Smooth muscle cell (in vitro differentiated cells): ENCODE results near the gene SIN3B. TPM values are rescaled to one million over a fixed set of nuclear protein-coding genes. Genes with fewer than 3 reads are reported as not detected.

Experiments
- DNase-seq: peaks from one replicate; lab custom pipeline; 2025; ENCODE audit not compliant: unreplicated experiment; lab: John Stamatoyannopoulos, UW
- H2AFZ ChIP-seq: fragments of 200-600 bp; sonication (generic); 2 replicates; pipeline ENCODE4 v1.6.0; 2016; ENCODE audit warnings: antibody characterized with exemption, low read depth, mild to moderate bottlenecking
- H3F3A ChIP-seq: fragments of 200-600 bp; sonication (generic); 2 replicates; pipeline ENCODE4 v1.6.0; 2017; ENCODE audit warnings: antibody characterized with exemption, low read depth
- H3K27ac ChIP-seq: fragments of 200-600 bp; sonication (generic); 2 replicates; pipeline ENCODE4 v1.5.1; 2016; ENCODE audit warnings: low read depth, mild to moderate bottlenecking
- H3K27me3 ChIP-seq: fragments of 200-600 bp; sonication (generic); 2 replicates; pipeline ENCODE4 v1.6.1; 2016; ENCODE audit warnings: low read depth, mild to moderate bottlenecking
- H3K36me3 ChIP-seq: fragments of 200-600 bp; sonication (generic); 2 replicates; pipeline ENCODE4 v1.5.1; 2016; ENCODE audit warnings: low read depth
- H3K4me1 ChIP-seq: fragments of 200-600 bp; sonication (generic); 2 replicates; pipeline ENCODE4 v1.5.1; 2016; ENCODE audit warnings: low read depth
- H3K4me2 ChIP-seq: fragments of 200-600 bp; sonication (generic); 2 replicates; pipeline ENCODE4 v1.6.0; 2016; ENCODE audit warnings: mild to moderate bottlenecking
- H3K4me3 ChIP-seq: fragments of 200-600 bp; sonication (generic); 2 replicates; pipeline ENCODE4 v1.5.1; 2016; ENCODE audit warnings: mild to moderate bottlenecking
- H3K79me2 ChIP-seq: fragments of 200-600 bp; sonication (generic); 2 replicates; pipeline ENCODE4 v1.6.0; 2016; ENCODE audit warnings: low read depth, mild to moderate bottlenecking
- H3K9ac ChIP-seq: fragments of 200-600 bp; sonication (generic); 2 replicates; pipeline ENCODE4 v1.6.0; 2016; ENCODE audit warnings: low read depth
- H3K9me3 ChIP-seq: fragments of 200-600 bp; sonication (generic); replicated peaks from 2 replicates; pipeline ENCODE4 v1.5.1; 2016; ENCODE audit warnings: low read depth
- H4K20me1 ChIP-seq: fragments of 200-600 bp; sonication (generic); 2 replicates; pipeline ENCODE4 v1.6.0; 2016; ENCODE audit warnings: low read depth
- WGBS: methylation state at CpG from one replicate; pipeline ENCODE4 v1.1.7; 2016; ENCODE audit warnings: low lambda C conversion rate; 5-methylcytosine and 5-hydroxymethylcytosine counted together
- polyA plus RNA-seq: library from polyadenylated mRNA; unstranded; fragments of >200 nt; fragmentation: Nextera tagmentation; extraction: Ambion mirVana; gene quantifications from 2 replicates; pipeline ENCODE4 v1.2.1, GENCODE V29; 2016
- total RNA-seq: library from RNA; depleted of rRNA; stranded (reverse); fragments of >200 nt; gene quantifications from 2 replicates; pipeline ENCODE4 v1.2.3, GENCODE V29; 2014
- TF ChIP-seq, protein P1 (sequence below): fragments of 200-600 bp; sonication (generic); IDR thresholded peaks from 2 replicates; pipeline ENCODE4 v1.5.1; 2017; ENCODE audit warnings: borderline replicate concordance, mild to moderate bottlenecking, antibody characterized with exemption; ENCODE audit not compliant: insufficient read depth, poor library complexity, severe bottlenecking

The SIN3B gene
- total and polyA plus RNA-seq, 2 experiments from 2014 or later: 16.5 to 25.1 TPM

DNA sequence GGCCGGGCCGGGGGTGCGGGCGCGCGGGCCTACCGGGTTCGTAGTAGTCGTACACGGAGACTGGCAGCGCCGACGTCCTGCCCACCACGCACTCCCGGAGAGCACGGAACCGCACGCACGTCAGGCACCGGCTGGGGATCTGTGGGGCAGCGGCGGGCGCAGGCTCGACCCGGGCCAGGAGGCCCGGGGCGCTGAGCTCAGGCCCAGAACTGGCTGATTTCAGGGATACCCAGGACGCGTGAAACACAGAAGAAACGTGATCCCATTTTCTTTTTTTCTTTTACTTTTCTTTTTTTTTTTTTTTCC lies 68.6 kb downstream of the SIN3B start:
- Histone ChIP-seq H3K9me3 (no peaks in the 10 kb centered on the region), H3K36me3 (no peaks in the 10 kb centered on the region), H3F3A (no peaks in the 10 kb centered on the region), H4K20me1 (no peaks in the 10 kb centered on the region), H3K79me2 (no peaks in the 10 kb centered on the region), H3K4me2 (peak overlapping the region; percentile 98), H3K4me3 (peak overlapping the region; percentile 71), H3K27ac (peak overlapping the region; percentile 45), H3K4me1 (no peaks in the 10 kb centered on the region), H3K27me3 (no peaks in the 10 kb centered on the region), H3K9ac (peak overlapping the region; percentile 64), H2AFZ (peak overlapping the region; percentile 91)
- no peak for DNase-seq
- WGBS: 11% methylated on average over 24 of the region's 30 CpGs
- TF ChIP-seq, protein P1, sequence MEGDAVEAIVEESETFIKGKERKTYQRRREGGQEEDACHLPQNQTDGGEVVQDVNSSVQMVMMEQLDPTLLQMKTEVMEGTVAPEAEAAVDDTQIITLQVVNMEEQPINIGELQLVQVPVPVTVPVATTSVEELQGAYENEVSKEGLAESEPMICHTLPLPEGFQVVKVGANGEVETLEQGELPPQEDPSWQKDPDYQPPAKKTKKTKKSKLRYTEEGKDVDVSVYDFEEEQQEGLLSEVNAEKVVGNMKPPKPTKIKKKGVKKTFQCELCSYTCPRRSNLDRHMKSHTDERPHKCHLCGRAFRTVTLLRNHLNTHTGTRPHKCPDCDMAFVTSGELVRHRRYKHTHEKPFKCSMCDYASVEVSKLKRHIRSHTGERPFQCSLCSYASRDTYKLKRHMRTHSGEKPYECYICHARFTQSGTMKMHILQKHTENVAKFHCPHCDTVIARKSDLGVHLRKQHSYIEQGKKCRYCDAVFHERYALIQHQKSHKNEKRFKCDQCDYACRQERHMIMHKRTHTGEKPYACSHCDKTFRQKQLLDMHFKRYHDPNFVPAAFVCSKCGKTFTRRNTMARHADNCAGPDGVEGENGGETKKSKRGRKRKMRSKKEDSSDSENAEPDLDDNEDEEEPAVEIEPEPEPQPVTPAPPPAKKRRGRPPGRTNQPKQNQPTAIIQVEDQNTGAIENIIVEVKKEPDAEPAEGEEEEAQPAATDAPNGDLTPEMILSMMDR: no peak

DNA sequence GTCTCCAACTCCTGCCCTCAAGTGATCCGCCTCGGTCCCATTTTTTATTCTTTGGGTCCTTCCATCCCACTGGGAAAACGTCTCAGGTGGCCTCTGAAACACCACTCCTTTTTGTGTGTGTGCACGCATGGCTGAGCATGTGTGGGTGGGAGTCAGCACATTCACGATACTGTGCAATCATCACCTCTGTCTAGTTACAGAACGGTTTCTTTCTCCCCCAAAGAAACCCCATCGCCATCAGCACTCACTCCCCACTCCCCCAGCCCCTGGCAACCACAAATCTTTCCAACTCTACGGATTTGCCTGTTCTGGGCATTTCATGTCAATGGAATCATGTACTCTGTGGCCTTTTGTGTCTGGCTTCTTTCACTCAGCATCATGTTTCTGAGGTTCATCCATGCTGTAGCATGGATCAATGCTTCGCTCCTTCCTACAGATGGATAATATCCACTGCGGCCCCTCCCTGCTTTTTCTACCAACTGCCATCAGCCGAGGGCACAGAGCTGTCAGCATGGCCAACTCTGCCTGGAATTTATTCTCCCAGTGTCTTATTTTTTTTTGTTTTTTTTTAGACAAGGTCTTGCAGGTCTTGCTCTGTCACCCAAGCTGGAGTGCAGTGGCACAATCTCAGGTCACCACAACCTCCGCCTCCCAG lies 69.3 kb downstream of the SIN3B start:
- WGBS: 79% methylated on average over 12 of the region's 12 CpGs
- H3K9ac ChIP-seq: no peak overlapping the region
- H2AFZ ChIP-seq: no peak overlapping the region
- H3K36me3 ChIP-seq: no peaks in the 10 kb centered on the region
- no peaks in the 10 kb centered on the region for H3K9me3 ChIP-seq
- no peaks in the 10 kb centered on the region for H3K4me1 ChIP-seq
- H3K79me2 ChIP-seq: no peaks in the 10 kb centered on the region
- no peak overlapping the region for H3K4me3 ChIP-seq
- no peak overlapping the region for H3K4me2 ChIP-seq
- H3K27me3 ChIP-seq: no peaks in the 10 kb centered on the region
- H3K27ac ChIP-seq: no peak overlapping the region
- H4K20me1 ChIP-seq: no peaks in the 10 kb centered on the region
- DNase-seq: no peak
- H3F3A ChIP-seq: no peaks in the 10 kb centered on the region
- TF ChIP-seq, protein P1: no peak

DNA sequence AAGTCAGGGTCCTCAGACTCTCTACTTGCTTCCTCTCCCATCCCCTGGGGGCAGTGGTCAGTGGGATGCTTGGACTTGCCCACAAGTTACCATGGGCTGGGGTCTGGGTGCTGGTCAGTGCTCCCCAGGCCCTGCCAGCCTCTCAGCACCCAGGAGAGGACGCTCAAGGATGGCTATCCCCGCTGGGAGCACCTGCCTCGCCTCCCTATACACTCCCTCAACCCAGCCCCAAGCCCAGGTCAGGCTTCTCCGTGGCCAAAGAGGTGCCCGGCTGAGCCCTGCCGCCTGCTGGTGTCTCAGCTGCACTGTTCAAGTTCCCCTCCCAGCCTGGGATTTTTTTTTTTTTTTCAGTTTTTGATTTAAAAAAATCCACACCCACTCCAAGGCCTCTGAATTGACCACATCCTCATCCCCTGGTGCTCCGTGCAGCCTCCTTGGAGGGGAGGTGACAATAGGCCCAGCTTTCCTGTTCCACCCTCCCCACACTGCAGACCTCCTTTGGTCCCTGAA lies 70.4 kb downstream of the SIN3B start:
- Histone ChIP-seq H3F3A (no peaks in the 10 kb centered on the region), H4K20me1 (no peaks in the 10 kb centered on the region), H3K4me3 (no peak overlapping the region), H2AFZ (no peak overlapping the region), H3K27me3 (no peaks in the 10 kb centered on the region), H3K4me2 (no peak overlapping the region), H3K9me3 (no peaks in the 10 kb centered on the region), H3K9ac (no peak overlapping the region), H3K79me2 (no peaks in the 10 kb centered on the region), H3K36me3 (no peaks in the 10 kb centered on the region), H3K27ac (no peak overlapping the region), H3K4me1 (no peaks in the 10 kb centered on the region)
- DNase-seq: no peak
- 24% methylated on average over 7 of the region's 7 CpGs for WGBS
- TF ChIP-seq, protein P1: peak; percentile 50
